RWPE1 (cell line): ENCODE measurements around the gene KDR.

ENCODE experiments used
- CTCF ChIA-PET: fragments of 350-600 bp; sonication (Branson Sonifier 250); formaldehyde crosslinking; extraction: SDS; loops from one replicate; lab custom pipeline; 2021; lab: Yijun Ruan, JAX
- POLR2A ChIA-PET: fragments of 400-600 bp; formaldehyde crosslinking; extraction: SDS; loops from one replicate; lab custom pipeline; 2020; ENCODE audit warnings: antibody characterized with exemption; ENCODE audit not compliant: low non-redundant PET; lab: Yijun Ruan, JAX
- DNase-seq: peaks from one replicate; pipeline ENCODE4 v3.0.0; 2012; ENCODE audit warnings: low spot score
- H3K27ac ChIP-seq: fragments of 450-650 bp; 2 replicates; pipeline ENCODE4 v1.5.1; 2017
- TF ChIP-seq, protein P1 (sequence below): fragments of 450-650 bp; conservative IDR thresholded peaks from 2 replicates; pipeline ENCODE4 v1.5.1; 2017; ENCODE audit warnings: low read depth, mild to moderate bottlenecking

The KDR gene

DNA sequence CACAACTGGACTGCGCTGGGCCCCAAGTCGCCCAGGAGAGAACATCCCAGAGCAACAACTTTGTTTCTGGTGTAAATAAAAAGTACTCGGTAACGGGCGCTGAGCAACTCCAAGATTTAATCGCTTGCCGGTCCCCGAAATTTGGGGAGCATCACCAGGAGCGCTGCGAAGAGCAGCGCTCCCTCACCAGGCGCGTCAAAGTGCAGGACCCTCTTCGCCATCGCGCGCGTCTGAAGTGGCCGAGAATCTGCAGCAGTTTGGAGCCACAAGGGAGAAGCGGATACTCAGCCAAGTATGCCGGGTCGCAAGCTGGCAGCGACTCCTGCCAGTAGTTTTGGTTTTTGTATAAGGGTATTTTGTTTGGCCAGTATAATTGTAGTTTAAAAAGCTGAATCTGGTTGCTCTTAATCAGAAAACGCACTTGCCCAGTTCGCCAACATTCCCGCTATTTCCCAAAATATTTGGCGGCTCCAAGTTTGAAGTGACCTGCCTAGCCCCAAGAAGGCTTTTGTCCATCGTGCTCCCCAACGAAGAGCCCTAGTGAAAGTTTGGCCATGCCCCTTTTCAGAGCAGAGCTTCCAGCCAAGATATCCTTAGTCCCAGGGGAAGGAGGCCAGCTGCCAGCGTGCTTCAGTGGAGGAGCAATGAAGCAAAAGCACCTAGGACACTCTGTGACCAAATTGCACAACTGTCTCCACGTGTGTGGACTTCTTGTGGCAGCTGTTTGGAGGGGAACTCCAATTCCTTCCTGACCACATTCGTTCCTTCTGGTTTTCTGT, 557 bp upstream of the KDR start:
- POLR2A ChIA-PET, result no interaction called here
- no peak for DNase-seq
- CTCF ChIA-PET, result no interaction called here
- no peak overlapping the region for H3K27ac ChIP-seq
- TF ChIP-seq, protein P1, sequence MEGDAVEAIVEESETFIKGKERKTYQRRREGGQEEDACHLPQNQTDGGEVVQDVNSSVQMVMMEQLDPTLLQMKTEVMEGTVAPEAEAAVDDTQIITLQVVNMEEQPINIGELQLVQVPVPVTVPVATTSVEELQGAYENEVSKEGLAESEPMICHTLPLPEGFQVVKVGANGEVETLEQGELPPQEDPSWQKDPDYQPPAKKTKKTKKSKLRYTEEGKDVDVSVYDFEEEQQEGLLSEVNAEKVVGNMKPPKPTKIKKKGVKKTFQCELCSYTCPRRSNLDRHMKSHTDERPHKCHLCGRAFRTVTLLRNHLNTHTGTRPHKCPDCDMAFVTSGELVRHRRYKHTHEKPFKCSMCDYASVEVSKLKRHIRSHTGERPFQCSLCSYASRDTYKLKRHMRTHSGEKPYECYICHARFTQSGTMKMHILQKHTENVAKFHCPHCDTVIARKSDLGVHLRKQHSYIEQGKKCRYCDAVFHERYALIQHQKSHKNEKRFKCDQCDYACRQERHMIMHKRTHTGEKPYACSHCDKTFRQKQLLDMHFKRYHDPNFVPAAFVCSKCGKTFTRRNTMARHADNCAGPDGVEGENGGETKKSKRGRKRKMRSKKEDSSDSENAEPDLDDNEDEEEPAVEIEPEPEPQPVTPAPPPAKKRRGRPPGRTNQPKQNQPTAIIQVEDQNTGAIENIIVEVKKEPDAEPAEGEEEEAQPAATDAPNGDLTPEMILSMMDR, result no peak

DNA sequence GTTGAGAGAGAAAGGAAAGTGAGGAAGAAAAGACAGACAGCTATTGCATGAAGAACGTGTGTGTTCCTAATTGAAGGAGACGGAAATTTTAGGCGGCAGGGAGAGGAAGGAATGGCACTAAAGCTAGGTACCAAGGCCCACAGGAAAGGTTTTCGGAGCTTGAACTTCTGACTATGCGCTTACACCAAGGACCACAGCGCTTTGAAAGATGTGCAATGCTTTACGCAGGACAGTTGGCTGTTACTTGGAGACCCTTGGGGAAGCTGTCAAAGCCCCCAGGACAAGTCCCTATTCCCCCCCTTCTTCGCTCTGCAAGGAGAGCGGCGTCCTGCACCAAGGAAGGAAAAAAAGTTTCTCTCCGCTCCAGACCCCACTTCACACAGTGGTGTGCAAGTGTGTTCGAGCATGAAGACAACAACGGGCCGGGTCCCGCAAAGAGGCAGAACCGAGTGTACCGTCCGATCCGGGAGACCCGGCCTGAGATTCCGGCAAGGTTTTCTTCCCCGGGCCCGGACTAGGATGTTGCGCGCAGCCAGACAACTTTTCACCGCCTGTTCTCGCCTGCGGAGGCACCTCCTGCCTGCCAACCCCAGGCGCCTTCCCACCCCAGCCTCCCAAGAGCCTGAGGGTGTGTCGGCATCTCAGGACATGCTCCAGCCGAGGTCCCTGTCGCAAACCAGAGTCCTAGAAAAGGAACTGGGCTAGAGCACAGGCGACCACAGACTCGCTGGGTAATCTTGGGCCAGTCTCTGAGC, 896 bp downstream of the KDR start:
- no peak overlapping the region for H3K27ac ChIP-seq
- CTCF ChIA-PET, result no interaction called here
- DNase-seq, result no peak
- TF ChIP-seq, protein P1, result no peak
- POLR2A ChIA-PET, result no interaction called here

DNA sequence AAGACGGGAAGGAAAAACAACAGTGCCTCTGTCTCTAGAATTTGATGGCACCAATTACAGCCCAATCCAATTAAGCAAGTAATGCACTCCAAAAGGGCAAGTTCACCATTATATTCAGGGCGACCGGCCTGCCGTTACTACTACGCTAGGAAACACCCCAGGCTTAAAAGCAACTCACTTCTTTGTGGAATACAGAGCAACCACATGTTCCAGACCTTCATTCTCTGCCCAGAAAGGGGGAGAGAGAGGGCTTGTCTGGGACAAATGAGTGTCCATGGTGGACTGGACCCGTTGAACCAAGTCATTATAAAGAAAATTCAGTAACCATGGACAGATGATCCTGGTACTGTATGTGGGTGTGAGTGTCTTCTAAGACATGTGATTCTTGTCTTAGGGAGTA, 1.6 kb downstream of the KDR start:
- no peak for DNase-seq
- POLR2A ChIA-PET, result no interaction called here
- CTCF ChIA-PET, result no interaction called here
- no peak overlapping the region for H3K27ac ChIP-seq
- TF ChIP-seq, protein P1, result no peak

DNA sequence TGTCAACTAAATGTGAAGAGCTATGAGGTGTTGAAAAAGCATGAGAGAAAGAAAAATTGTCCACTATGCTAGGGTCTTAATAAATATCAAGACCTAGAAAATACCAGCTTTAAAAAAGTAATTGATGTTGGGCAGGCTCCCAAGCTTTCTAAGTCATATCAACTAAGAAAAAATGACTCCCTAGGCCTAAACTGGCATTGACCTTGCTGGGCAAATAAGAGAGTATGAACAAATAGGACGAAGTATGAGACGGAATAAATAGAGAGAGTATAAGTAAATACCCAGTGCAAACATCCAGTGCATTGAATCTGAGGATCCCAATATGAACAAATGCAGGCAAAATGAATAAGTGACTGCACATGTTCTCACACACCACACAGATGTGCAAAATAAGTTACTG, 3.2 kb downstream of the KDR start:
- TF ChIP-seq, protein P1, result no peak
- POLR2A ChIA-PET, result no interaction called here
- no peak overlapping the region for H3K27ac ChIP-seq
- CTCF ChIA-PET, result no interaction called here
- no peak for DNase-seq

DNA sequence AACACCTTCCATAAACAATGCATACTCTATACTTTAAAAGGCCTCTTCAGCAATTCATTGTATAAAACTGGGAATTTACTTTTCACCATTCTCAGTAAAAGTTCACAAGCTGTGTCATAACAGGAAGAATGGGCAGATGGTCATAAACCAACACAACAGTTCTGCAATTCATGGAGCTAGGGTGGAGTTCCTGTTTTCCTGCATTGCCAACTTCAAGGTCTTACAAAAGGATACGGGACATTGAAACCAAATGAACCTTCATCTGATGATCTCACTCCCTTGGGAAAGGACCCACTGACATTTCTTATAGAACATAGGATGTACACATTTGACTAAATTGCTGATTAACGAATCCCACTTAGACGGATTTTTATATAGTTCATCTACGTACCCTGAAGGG, 4.1 kb downstream of the KDR start:
- H3K27ac ChIP-seq, result no peak overlapping the region
- no peak for DNase-seq
- POLR2A ChIA-PET, result no interaction called here
- CTCF ChIA-PET, result no interaction called here
- TF ChIP-seq, protein P1, result no peak

DNA sequence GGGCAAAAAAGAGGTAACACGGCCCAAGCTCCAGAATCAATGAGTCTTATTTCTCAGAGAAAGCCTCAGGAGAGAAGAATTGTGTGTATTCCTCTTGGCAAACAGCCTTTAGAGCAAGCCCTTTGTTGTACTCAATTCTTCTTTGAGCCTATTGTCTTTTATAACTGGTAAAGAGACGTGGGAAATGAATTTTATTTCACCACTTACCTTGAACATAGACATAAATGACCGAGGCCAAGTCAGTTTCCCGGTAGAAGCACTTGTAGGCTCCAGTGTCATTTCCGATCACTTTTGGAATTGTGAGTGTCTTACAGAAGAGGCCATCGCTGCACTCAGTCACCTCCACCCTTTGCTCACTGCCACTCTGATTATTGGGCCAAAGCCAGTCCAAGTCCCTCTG, 7.0 kb downstream of the KDR start:
- POLR2A ChIA-PET, result no interaction called here
- H3K27ac ChIP-seq, result no peak overlapping the region
- no peak for DNase-seq
- CTCF ChIA-PET, result no interaction called here
- TF ChIP-seq, protein P1, result no peak
